Stimulated activated CD4-positive, alpha-beta T cell treated with anti-CD3 and anti-CD28 coated beads, Interleukin-12 subunit alpha, Interleukin-12 subunit beta, amount 100 ng/mL, for 48 hours (primary cell): ENCODE measurements around the gene PTPRK.
"Not testable (repeated sequence)": the region's sequence is repeated elsewhere in the genome, so short reads cannot be mapped to it uniquely, and the experiment has no call there.

ENCODE experiments used
- DNase-seq, 3 donors: peaks; one replicate each; pipeline ENCODE4 v3.0.0-alpha.2; 2020; ENCODE audit warnings: low read depth in 2 of 3, low spot score in 1 of 3

Gene PTPRK

GRCh38 chr6:128046033-128046432 is 474.4 kb downstream of the PTPRK start:
- DNase-seq, result no peak

- no peak for DNase-seq
Observed at GRCh38 chr6:128039543-128039942, 480.9 kb downstream of the PTPRK start.

GRCh38 chr6:128036808-128037570 is 483.4 kb downstream of the PTPRK start:
- no peak for DNase-seq

- DNase-seq, result no peak
Observed at GRCh38 chr6:128033156-128033555, 487.2 kb downstream of the PTPRK start.

- DNase-seq, result no peak
Observed at GRCh38 chr6:128032042-128032441, 488.4 kb downstream of the PTPRK start.

- no peak for DNase-seq
Observed at GRCh38 chr6:128029826-128030225, 490.6 kb downstream of the PTPRK start.

GRCh38 chr6:128028183-128028582 is 492.2 kb downstream of the PTPRK start:
- DNase-seq, result no peak

GRCh38 chr6:128025478-128025877 is 494.9 kb downstream of the PTPRK start:
- DNase-seq, result no peak

GRCh38 chr6:128024969-128025368 is 495.4 kb downstream of the PTPRK start:
- DNase-seq, result no peak

GRCh38 chr6:128024046-128024445 is 496.4 kb downstream of the PTPRK start:
- no peak for DNase-seq

GRCh38 chr6:128018821-128019220 is 501.6 kb downstream of the PTPRK start:
- DNase-seq, result no peak

- no peak for DNase-seq
Observed at GRCh38 chr6:128017288-128017687, 503.1 kb downstream of the PTPRK start.

GRCh38 chr6:128007658-128008057 is 512.7 kb downstream of the PTPRK start:
- no peak for DNase-seq

GRCh38 chr6:128005009-128005408 is 515.4 kb downstream of the PTPRK start:
- no peak for DNase-seq

- DNase-seq, result no peak
Observed at GRCh38 chr6:128000363-128000762, 520.0 kb downstream of the PTPRK start.

- no peak for DNase-seq
Observed at GRCh38 chr6:127998985-127999384, 521.4 kb downstream of the PTPRK start.

GRCh38 chr6:127997496-127998164 is 522.8 kb downstream of the PTPRK start:
- no peak for DNase-seq

GRCh38 chr6:127996925-127997324 is 523.5 kb downstream of the PTPRK start:
- DNase-seq, result no peak

GRCh38 chr6:127992144-127992543 is 528.3 kb downstream of the PTPRK start:
- DNase-seq, result no peak

- DNase-seq, result no peak
Observed at GRCh38 chr6:127990074-127990473, 530.3 kb downstream of the PTPRK start.

- DNase-seq, result no peak
Observed at GRCh38 chr6:127980996-127981395, 539.4 kb downstream of the PTPRK start.

- not testable (repeated sequence) for DNase-seq
Observed at GRCh38 chr6:127978185-127978584, 542.2 kb downstream of the PTPRK start.

- DNase-seq, result no peak
Observed at GRCh38 chr6:127976796-127977195, 543.6 kb downstream of the PTPRK start.
